Kidney (tissue), 14 donors: ENCODE measurements around the gene CDADC1. TPM values are rescaled to one million over a fixed set of nuclear protein-coding genes. Genes with fewer than 3 reads are reported as not detected.

ENCODE experiments used
- DNase-seq, 5 donors: peaks; one replicate each; pipeline ENCODE4 v3.0.0-alpha.2; 2013 to 2020
- FAIRE-seq: peaks from 2 replicates; lab custom pipeline; 2012; peaks lifted over from hg19 to GRCh38; lab: Jason Lieb, UNC
- H3K27ac ChIP-seq, 2 donors: one replicate each; pipeline ENCODE4 v1.7.0; 2013; ENCODE audit warnings: low read depth in 2 of 2, low read length in 2 of 2, inconsistent platforms in 1 of 2
- H3K27me3 ChIP-seq: one replicate; pipeline ENCODE4 v1.7.1; 2013; ENCODE audit warnings: low read length, inconsistent platforms; ENCODE audit not compliant: control insufficient read depth, insufficient read depth
- H3K36me3 ChIP-seq, 3 donors: one replicate each; pipeline versions ENCODE4 v1.7.0 to v1.7.1; 2013; ENCODE audit warnings: low read length in 3 of 3, control low read depth in 1 of 3, inconsistent platforms in 1 of 3; ENCODE audit not compliant: insufficient read depth in 3 of 3, control insufficient read depth in 2 of 3
- H3K4me1 ChIP-seq, 3 donors: one replicate each; pipeline versions ENCODE4 v1.7.0 to v1.7.1; 2013; ENCODE audit warnings: low read length in 3 of 3, inconsistent platforms in 1 of 3, low read depth in 1 of 3; ENCODE audit not compliant: control insufficient read depth in 2 of 3, insufficient read depth in 2 of 3
- H3K4me3 ChIP-seq, 3 donors: one replicate each; pipeline versions ENCODE4 v1.7.0 to v1.8.1; 2013; ENCODE audit warnings: low read length in 3 of 3, control low read depth in 1 of 3, inconsistent platforms in 1 of 3
- H3K9ac ChIP-seq, 3 donors: one replicate each; pipeline versions ENCODE4 v1.7.0 to v1.7.1; 2013; ENCODE audit warnings: low read length in 3 of 3, control low read depth in 1 of 3, inconsistent platforms in 1 of 3
- H3K9me3 ChIP-seq, 3 donors: one replicate each; pipeline versions ENCODE4 v1.7.0 to v1.7.1; 2013; ENCODE audit warnings: low read length in 3 of 3, control low read depth in 1 of 3, inconsistent platforms in 1 of 3; ENCODE audit not compliant: control insufficient read depth in 2 of 3, insufficient read depth in 1 of 3
- CTCF ChIP-seq: IDR thresholded peaks from 3 replicates; pipeline ENCODE4 v1.5.1; 2012; ENCODE audit warnings: mild to moderate bottlenecking, moderate library complexity, borderline replicate concordance; ENCODE audit not compliant: insufficient read depth; ENCODE audit errors: extremely low read depth
- intact Hi-C: fragments of 100-400 bp; cut with DNase I; formaldehyde crosslinking; loops from one replicate; pipeline ENCODE4 v1.11.1; 2022
- polyA plus RNA-seq: library from polyadenylated mRNA; stranded (reverse); fragments of 350-450 nt; fragmentation: Illumina TruSeq; extraction: RNeasy Lipid Tissue Mini Kit (QIAGEN cat#74804); gene quantifications from one replicate; pipeline ENCODE4 v1.2.3, GENCODE V29; 2014; ENCODE audit warnings: low read depth, low replicate concordance; ENCODE audit not compliant: insufficient read depth
- total RNA-seq: library from RNA; stranded (reverse); fragmentation: NEBNext Ultra II Directional; extraction: Animal tissue kit (Norgen Biotek cat#: 25700); gene quantifications from one replicate; pipeline ENCODE4 v1.2.1, GENCODE V29; 2021
- donor health status: control.
- donor health status: control.
- donor health status: control.
- donor health status: control.
- donor health status: control.
- donor health status: DM: yes; HTN: yes; CAD: no.
- donor health status: Normal renal cell carcinoma (clear cell type).

Gene CDADC1
- total and polyA plus RNA-seq, 2 donors from 2014 or later, result 8.3 to 12.2 TPM

GRCh38 chr13:49315036-49315565 lies 67.4 kb downstream of the CDADC1 start:
- Histone ChIP-seq H3K36me3 (peaks cover 0 to 3% (median 1%) of the 10 kb centered on the region in 3 donors), H3K27me3 (no peaks in the 10 kb centered on the region), H3K9me3 (no peaks in the 10 kb centered on the region), H3K27ac (no peak overlapping the region), H3K4me1 (peaks cover 0 to 6% (median 0%) of the 10 kb centered on the region in 3 donors), H3K4me3 (no peak overlapping the region), H3K9ac (no peak overlapping the region)
- no peak for DNase-seq
- FAIRE-seq, result no peak
- intact Hi-C loops, result no loop called here
- TF ChIP-seq CTCF, result no peak

DNA sequence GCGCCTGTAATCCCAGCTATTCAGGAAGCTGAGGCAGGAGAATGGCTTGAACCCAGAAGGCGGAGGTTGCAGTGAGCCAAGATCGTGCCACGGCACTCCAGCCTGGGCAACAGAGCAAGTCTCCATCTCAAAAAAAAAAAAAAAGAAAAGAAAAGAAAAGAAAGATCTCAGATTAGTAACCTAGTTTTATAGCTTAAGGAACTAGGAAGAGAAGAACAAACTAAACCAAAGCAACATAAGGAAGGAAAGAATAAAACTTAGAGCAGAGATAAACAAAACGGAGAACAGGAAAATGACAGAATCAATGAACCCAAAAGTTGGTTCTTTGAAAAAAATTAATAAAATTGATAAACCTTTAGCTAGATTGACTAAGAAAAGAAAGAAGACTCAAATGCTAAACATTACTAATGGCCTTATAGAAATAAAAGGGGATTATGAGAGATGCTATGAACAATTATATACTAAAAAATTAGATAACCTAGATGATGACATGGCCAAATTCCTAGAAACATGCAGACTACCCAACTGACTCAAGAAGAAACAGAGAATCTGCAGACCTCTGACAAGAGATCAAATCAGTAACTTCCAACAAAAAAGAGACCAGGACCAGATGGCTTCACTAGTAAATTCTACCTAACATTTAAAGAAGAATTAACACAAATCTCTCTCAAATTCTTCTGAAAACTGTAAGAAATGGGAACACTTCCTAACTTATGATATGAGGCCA lies 68.2 kb downstream of the CDADC1 start:
- DNase-seq (no peak), FAIRE-seq (no peak)
- no peak for TF ChIP-seq CTCF
- no peak overlapping the region for H3K9ac ChIP-seq
- H3K27ac ChIP-seq, result no peak overlapping the region
- intact Hi-C loops, result no loop called here
- peaks cover 0 to 2% (median 0%) of the 10 kb centered on the region in 3 donors for H3K36me3 ChIP-seq
- H3K27me3 ChIP-seq, result no peaks in the 10 kb centered on the region
- H3K4me3 ChIP-seq, result no peak overlapping the region
- H3K4me1 ChIP-seq, result peaks cover 0 to 6% (median 0%) of the 10 kb centered on the region in 3 donors
- no peaks in the 10 kb centered on the region for H3K9me3 ChIP-seq

GRCh38 chr13:49319551-49319950 lies 71.8 kb downstream of the CDADC1 start:
- H3K27me3 ChIP-seq, result no peaks in the 10 kb centered on the region
- no peaks in the 10 kb centered on the region for H3K4me1 ChIP-seq
- H3K9ac ChIP-seq, result no peak overlapping the region
- no peak for FAIRE-seq
- intact Hi-C loops, result no loop called here
- H3K27ac ChIP-seq, result no peak overlapping the region
- H3K4me3 ChIP-seq, result no peak overlapping the region
- H3K36me3 ChIP-seq, result no peaks in the 10 kb centered on the region
- no peaks in the 10 kb centered on the region for H3K9me3 ChIP-seq
- TF ChIP-seq CTCF, result no peak
- no peak for DNase-seq
